Loucy (cell line): ENCODE measurements around the gene C9orf78.

ENCODE experiments used
- CTCF ChIP-seq: fragments of 200-600 bp; sonication (generic); conservative IDR thresholded peaks from 2 replicates; pipeline ENCODE4 v1.5.1; 2014; ENCODE audit warnings: mild to moderate bottlenecking, antibody characterized with exemption, low read length
- EZH2phosphoT487 ChIP-seq: fragments of 200-600 bp; IDR thresholded peaks from 2 replicates; pipeline ENCODE4 v1.6.1; 2018; ENCODE audit warnings: antibody characterized with exemption, mild to moderate bottlenecking, moderate library complexity, borderline replicate concordance

GRCh38 chr9:129853614-129854013 is 18.5 kb upstream of the C9orf78 start:
- TF ChIP-seq CTCF (no peak), EZH2phosphoT487 (no peak)
